Frontal cortex (tissue), 4 donors: ENCODE measurements around the gene FSTL4. TPM values are rescaled to one million over a fixed set of nuclear protein-coding genes. Genes with fewer than 3 reads are reported as not detected.
"Not testable (repeated sequence)": the region's sequence is repeated elsewhere in the genome, so short reads cannot be mapped to it uniquely, and the experiment has no call there.

Experiments
- DNase-seq, 2 donors: peaks; one replicate each; pipeline ENCODE4 v3.0.0; 2012; ENCODE audit warnings: low spot score in 2 of 2
- FAIRE-seq: peaks from 2 replicates; lab custom pipeline; 2012; peaks lifted over from hg19 to GRCh38; lab: Jason Lieb, UNC
- total RNA-seq: library from RNA; depleted of rRNA; stranded (reverse); fragments of >200 nt; gene quantifications from one replicate; pipeline ENCODE4 v1.2.3, GENCODE V29; 2014
- donor health status: control.
- donor health status: control.
- donor health status: control.

Gene FSTL4
- total RNA-seq, 1 donor from 2014 or later, result 0.82 TPM

- FAIRE-seq (no peak), DNase-seq (no peak)
Measured at GRCh38 chr5:133397348-133397747, 215.0 kb downstream of the FSTL4 start.

DNA sequence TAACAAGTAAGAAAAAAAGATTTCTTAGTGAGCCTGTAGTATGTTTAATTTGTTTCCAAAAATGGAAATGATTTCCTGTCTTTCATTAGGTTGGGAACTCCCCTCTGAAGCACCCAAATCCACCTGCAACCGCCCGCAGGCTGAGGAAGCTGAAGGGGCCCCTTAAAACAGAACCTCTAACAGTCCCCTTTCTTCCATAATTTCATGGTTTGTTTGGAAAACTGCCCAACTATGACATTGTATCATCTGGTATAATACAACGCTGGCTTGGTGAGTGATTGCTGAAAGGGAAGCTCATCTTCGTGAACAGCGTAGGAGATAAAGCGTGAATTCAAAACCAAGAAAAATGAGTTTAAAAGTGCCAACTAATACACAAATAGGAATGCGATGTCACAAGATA is 215.5 kb downstream of the FSTL4 start:
- no peak for FAIRE-seq
- DNase-seq, result no peak

DNA sequence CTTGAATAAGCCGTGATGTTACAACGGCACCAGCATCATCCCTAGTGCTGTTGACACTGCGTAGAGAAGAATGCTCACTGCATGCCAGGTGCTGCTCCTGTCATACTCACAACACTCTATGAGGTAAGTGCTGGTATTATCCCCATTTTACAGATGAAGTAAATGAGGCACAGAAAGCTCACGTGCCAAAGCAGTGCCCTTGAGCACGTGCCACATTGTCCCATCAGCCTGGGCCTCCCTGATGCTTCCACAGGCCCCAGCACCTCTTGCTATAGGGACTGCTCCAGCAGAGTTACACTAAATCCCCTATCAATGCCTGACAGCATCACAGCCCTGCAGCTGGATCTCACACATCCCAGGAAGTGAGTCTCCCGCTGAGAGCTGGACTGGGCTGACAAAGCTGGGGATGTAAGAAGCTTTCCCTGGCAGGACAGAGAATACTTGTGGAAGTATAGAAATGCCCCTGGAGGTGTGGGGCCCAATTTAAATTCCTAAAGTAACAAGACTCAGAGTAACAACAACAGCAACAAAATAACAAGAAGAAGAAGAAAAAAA is 216.1 kb downstream of the FSTL4 start:
- no peak for FAIRE-seq

DNA sequence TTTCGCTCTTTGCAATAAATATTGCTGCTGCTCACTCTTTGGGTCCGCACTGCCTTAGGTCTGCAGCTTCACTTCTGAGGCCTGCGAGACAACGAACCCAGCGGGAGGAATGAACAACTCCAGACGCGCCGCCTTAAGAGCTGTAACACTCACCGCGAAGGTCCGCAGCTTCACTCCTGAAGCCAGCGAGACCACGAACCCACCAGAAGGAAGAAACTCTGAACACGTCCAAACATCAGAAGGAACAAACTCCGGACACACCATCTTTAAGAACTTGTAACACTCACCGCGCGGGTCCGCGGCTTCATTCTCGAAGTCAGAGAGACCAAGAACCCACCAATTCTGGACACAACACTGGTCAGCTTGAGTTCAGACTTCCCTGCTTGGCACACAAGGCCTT is 217.1 kb downstream of the FSTL4 start:
- FAIRE-seq, DNase-seq: not testable (repeated sequence)

More for the DNA sequence above, 216.1 kb downstream of the FSTL4 start:
- no peak for DNase-seq

DNA sequence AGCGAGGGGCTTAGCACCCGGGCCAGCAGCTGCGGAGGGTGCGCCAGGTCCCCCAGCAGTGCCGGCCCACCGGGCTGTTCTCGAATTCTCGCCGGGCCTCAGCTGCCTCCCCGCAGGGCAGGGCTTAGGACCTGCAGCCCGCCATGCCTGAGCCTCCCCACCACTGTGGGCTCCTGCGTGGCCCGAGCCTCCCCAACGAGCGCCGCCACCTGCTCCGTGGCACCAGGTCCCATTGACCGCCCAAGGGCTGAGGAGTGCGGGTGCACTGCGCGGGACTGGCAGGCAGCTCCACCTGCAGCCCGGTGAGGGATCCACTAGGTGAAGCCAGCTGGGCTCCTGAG is 217.9 kb downstream of the FSTL4 start:
- FAIRE-seq, DNase-seq: not testable (repeated sequence)

DNA sequence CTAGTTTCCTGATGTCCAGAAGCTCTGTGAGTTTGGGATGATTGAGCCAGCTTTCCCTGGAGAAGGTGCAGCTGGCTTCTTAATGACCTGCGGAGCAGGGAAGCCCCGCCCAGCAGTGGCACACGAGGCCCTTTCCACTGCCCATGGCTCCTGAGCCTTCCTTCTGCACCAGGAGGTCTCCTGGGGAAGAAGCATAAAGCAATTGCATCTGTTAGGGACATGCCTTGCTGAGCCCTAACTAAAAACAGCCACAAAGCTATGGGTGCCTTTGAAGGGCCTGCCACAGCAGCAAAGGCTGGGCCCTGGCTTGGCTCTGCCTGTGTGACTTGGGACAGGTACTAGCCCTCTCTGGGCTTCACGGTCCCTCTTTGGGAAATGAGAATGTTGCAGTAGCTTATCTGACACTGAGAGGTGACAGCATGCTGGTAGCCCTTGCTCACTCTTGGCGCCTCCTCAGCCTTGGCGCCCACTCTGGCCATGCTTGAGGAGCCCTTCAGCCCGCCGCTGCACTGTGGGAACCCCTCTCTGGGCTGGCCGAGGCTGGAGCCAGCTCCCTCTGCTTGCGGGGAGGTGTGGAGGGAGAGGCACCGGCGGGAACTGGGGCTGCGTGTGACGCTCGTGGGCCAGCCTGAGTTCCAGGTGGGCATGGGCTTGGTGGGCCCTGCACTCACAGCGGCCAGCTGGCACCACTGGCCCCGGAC is 218.4 kb downstream of the FSTL4 start:
- DNase-seq, result no peak
- FAIRE-seq, result no peak

DNA sequence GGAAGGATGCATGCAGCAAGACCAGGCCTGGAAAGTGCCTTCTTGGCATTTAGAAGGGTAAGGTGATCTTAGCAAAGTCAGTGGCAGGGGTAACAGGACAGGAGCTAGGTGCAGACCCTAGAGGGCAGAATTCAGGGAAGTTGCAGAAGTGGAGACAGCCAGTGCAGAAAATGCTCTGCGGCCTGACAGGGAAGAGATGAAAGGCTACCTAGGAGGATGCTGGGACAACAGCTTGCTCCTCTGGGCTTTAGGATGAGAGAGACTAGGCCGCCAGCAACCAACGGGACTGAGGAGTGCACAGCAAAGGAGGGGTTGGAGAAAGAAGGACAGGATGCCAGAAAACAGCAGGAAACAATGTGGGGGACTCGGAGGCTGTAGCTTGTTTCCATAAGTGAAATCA is 219.9 kb downstream of the FSTL4 start:
- DNase-seq, result no peak
- no peak for FAIRE-seq

DNA sequence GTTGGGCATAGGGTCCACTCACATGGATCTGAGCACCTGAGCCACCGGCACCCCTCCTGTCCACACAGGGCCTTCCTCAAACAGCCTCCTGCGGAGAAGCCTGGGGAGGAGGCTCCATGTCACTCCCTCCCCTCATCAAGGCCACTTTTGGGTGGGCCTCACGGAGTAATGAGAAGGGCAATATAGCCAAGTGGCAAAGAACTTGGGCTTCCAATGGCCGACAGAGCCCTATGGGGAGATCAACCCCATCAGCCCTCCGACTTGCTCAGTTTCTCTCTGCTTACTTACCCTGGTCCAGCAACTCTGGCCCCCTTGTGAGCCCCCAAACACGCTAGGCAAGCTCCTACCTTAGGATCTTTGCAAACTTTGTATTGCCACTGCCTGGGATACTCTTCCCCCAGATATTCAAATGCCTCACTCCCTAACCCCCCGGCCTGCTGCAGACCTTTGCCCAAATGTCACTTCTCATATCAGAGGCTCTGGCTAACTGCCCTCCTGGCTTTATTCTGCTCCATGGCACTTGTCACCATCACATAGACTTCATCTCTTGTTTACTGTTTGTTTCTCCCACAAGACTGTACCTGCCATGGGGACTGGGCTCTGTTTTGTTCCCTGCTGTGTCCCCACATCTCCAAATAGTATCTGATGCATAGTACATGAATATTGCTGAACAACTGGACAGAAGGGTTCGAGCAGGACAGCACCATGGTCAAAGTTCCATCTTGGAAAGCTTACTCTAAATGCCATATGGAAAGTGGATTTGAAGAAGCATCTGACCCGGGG is 220.8 kb downstream of the FSTL4 start:
- DNase-seq (no peak), FAIRE-seq (no peak)

GRCh38 chr5:133390416-133391353 is 221.7 kb downstream of the FSTL4 start:
- FAIRE-seq (no peak), DNase-seq (no peak)

DNA sequence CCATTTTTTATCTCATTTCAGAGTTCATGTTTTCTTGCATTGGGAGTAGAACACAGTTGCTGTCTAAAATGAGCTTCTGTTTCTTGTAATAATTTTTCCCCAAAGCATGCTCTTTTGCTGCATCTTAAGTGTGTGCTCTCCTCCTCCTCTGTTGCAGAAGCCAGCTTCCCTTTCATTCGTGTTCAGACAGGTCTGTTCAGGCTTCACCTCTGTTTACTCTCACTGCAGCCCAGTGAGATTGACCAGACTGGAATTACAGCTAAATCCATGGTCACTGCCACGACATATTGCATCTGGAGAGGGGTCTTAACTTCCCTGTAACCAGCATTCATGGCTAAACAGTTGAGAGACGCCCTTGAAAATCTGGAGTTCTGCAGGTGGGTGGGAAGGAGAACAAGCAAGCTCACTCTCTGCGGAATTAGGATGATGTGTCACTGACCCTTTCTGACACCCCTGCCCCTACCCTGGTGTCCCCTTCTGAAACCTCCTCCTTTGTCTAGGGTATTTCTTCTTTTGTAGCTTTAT is 223.2 kb downstream of the FSTL4 start:
- no peak for DNase-seq
- no peak for FAIRE-seq

DNA sequence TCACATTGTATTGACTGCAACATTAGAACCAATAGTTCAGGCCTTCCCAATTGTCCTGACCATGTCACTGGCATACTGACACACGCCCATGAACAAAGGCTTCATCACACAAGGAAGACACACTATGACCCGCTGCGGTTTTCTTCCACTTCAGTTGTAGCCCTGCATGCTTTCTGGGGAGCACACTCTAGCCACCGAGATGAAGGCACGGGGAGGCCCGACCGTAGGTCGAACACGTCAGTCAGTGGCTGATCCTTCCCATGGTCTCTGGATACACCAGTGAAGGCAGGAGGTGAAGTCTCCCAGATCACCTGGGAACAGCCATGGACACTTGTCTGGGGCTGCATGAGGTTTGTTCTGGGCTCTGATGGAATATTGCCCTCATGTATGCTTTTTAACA is 224.7 kb downstream of the FSTL4 start:
- FAIRE-seq, result no peak
- no peak for DNase-seq

DNA sequence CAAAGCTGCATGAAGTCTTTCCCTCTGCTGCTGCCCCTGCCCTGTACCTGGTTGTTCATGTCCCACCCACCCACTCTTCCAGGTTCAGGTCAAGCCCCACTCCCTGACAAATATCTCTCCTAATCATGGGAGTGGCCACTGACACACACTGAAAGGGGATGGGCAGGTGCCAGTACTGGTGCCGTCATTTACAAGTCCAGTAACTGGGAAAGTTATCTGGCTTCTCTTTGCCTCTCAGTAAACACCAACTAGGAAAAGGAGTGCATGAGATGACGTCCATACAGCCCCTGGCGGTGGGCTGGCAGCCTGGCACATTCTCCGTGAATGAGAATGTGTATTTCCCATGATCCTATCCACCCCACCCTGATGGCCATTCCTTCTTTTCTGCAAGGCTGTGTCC is 225.2 kb downstream of the FSTL4 start:
- DNase-seq (no peak), FAIRE-seq (no peak)

GRCh38 chr5:133386662-133387061 is 225.7 kb downstream of the FSTL4 start:
- DNase-seq (no peak), FAIRE-seq (no peak)

DNA sequence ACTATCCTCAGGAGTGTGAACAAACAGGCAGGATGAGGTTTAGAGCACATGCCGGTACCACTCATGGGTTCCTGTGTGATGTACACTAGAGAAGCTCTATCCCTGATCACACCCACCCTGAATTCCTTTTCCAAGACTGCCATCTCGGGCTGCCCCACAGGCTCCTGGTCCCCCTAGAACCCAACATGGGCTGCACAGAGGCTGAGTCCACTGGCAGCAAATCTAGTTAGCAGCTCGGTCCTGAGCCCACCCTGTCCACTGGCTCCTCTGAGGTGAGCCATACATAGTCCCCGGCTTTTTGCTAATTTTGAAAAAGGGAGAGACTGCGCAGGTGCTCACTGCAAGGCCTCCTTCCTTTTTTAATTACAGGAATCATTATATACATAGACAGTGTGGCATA is 227.0 kb downstream of the FSTL4 start:
- FAIRE-seq (no peak), DNase-seq (no peak)

DNA sequence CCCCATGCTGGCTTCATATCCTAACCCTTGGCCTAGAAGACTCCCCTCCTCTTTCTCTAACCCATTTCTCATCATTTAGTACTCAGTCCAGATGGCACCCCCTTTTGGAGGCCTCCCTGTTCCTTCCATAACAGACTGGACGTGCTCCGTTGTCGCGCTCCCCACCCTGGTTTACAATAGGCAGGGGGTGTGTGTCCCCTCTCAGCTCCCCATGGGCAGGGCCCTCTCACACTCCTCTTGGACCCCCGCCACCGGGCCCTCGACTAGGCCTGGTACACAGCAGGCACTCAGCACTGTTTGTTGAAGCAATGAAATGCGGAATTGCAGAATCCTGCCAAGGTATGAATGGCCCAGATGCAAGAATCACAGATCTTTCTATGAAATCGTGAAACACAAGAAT is 227.4 kb downstream of the FSTL4 start:
- no peak for FAIRE-seq
- DNase-seq, result no peak

DNA sequence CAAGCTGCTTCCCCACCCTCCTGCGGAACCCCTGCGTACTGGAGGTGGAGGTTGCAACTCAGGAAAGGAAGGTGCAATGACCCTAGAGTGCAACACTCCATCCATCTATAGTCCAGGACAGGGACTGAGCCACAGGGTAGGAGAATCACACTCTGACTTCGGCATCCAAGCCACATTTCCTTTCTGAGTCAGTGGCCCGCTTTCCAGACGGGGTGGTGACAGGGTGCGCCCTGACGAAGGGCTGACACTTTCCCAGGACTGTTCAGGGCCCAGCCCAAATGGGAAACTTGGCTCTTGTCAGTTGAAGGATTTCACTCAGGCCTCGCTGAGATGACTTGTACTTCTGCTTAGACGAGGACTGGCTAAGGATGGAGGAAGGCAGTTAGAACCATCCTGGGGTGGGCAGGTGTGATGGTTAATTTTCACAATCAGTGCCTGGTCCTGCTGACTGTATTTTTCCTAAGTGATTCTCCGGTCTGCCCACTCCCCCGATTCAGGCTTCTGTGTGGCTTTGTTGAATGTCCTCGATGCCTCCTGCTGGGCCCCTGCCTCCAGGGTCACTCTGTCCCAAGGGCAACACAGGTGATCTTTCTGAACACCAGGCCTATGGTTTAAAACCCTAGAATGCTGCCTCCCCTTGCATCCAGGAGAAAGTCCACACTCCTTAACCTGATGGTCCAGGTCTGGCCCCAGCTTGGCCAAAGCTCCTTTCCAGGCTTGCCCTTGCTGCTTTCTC is 228.1 kb downstream of the FSTL4 start:
- DNase-seq (no peak), FAIRE-seq (no peak)

DNA sequence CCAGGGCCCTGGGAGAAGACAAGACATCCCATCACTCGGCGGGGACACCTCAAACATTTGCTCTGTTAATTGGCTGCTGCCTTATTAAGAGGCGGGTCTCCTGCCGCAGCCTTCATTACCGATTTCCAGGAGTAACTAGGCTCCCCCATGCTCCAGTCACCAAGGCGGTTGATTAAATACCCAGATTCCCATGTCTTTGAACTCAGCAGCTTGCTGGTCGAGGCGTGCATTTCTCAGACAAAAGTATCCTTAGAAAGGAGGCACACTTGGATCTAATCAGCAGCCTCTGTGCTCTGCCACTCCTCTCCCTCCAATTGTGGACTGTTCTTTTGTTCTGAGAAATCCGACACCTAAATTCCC is 228.8 kb downstream of the FSTL4 start:
- FAIRE-seq (no peak), DNase-seq (no peak)

DNA sequence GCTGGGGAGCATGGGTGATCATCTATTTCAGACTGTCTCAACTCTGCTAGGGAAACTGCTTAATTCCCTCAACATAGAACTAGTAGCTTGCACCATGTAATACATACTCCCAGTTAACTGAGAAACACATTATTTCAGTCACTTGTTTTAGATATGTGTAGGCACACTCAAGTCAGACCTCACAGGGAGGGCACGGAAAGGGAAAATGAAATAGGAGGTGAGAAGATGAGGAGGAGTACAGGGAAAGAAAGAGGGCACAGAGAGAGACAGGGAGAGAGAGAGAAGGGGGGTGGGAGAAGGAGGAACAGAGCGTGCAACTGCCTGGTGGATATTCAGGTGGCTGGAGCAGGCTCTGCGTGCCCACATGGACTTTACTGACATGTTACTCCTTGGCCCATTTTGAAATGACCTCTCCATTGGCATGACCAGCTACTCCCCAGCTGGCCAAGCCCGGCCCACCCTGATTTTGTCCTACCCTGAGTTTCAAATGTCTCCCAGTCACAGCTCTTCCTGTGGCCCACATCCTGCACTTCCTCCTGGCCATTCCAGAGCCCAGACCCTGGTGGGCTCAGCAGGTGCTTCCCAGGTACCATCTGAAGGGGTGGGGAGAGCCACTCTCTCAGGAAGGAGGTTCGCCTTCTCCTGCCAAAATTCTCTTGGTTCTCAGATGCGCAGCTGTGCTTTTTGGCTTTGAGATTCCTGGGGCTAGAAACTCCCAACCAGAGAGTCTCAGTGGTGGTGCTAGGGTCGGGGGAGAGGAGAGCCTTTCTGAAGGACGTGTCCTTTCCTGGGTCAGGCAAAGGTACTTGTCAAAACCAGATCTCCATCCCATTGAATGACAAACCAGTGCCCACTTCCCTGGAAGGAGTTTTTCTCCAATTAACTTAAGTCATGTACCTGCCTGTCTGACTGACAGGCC is 229.4 kb downstream of the FSTL4 start:
- FAIRE-seq (no peak), DNase-seq (no peak)
